GM23248 (cell line): ENCODE results near the gene SNTB2.

Source experiments
- EZH2 ChIP-seq: fragments of 200-600 bp; sonication (generic); IDR thresholded peaks from 2 replicates; pipeline ENCODE4 v1.6.1; 2018; ENCODE audit warnings: antibody characterized with exemption, mild to moderate bottlenecking; ENCODE audit not compliant: insufficient read depth, poor library complexity, severe bottlenecking
- EZH2phosphoT487 ChIP-seq: fragments of 200-600 bp; sonication (generic); IDR thresholded peaks from 2 replicates; pipeline ENCODE4 v1.6.1; 2018; ENCODE audit warnings: antibody characterized with exemption, moderate library complexity, mild to moderate bottlenecking, low read depth; ENCODE audit not compliant: insufficient read depth

GRCh38 chr16:69285240-69285639 is 98.3 kb downstream of the SNTB2 start:
- TF ChIP-seq EZH2 (no peak), EZH2phosphoT487 (no peak)
